Dermis microvascular lymphatic vessel endothelial cell (primary cell): ENCODE data around the gene BEST2. TPM values are rescaled to one million over a fixed set of nuclear protein-coding genes. Genes with fewer than 3 reads are reported as not detected.

Source experiments
- DNase-seq, 2 donors: peaks; one replicate each; pipeline versions ENCODE4 v3.0.0 to v3.0.0-alpha.2; 2010; ENCODE audit warnings: low read depth in 2 of 2
- total RNA-seq: library from RNA; depleted of rRNA; stranded (reverse); fragments of >200 nt; gene quantifications from 2 replicates; pipeline ENCODE4 v1.2.1, GENCODE V29; 2014

The BEST2 gene
- total RNA-seq, 1 donor from 2014 or later, result not detected

- no peak for DNase-seq
These were observed 16.1 kb downstream of the BEST2 start for GRCh38 chr19:12767666-12768065.

- DNase-seq, result peak in 1 of 2 donors; percentile 24
These were observed 18.1 kb downstream of the BEST2 start for GRCh38 chr19:12769689-12770088.

- no peak for DNase-seq
These were observed 19.3 kb downstream of the BEST2 start for GRCh38 chr19:12770922-12771321.

GRCh38 chr19:12772323-12772722 is 20.7 kb downstream of the BEST2 start:
- DNase-seq, result no peak

GRCh38 chr19:12773571-12773970 is 22.0 kb downstream of the BEST2 start:
- no peak for DNase-seq

- DNase-seq, result no peak
These were observed 23.3 kb downstream of the BEST2 start, which contains the start of gene HOOK2 for GRCh38 chr19:12774588-12775555. Gene HOOK2 (minus strand): TSS chr19:12775552. CDS start chr19:12775449, 103 bp downstream.

GRCh38 chr19:12777217-12778016 is 25.8 kb downstream of the BEST2 start:
- peak in 1 of 2 donors; percentile 81 for DNase-seq

GRCh38 chr19:12778017-12778904 is 26.7 kb downstream of the BEST2 start:
- peak in 1 of 2 donors; percentile 85 for DNase-seq

GRCh38 chr19:12778905-12779161 is 27.2 kb downstream of the BEST2 start:
- no peak for DNase-seq

GRCh38 chr19:12779162-12779993 is 27.8 kb downstream of the BEST2 start:
- peak in 1 of 2 donors; percentile 85 for DNase-seq

GRCh38 chr19:12782174-12782423 is 30.5 kb downstream of the BEST2 start:
- DNase-seq, result peak; percentile 90 to 95

GRCh38 chr19:12782424-12783290 is 31.1 kb downstream of the BEST2 start:
- DNase-seq, result peak; percentile 93 to 97

GRCh38 chr19:12783291-12783848 is 31.8 kb downstream of the BEST2 start:
- DNase-seq, result no peak

GRCh38 chr19:12783849-12784393 is 32.3 kb downstream of the BEST2 start:
- DNase-seq, result peak in 1 of 2 donors; percentile 63

- DNase-seq, result peak in 1 of 2 donors; percentile 29
These were observed 32.8 kb downstream of the BEST2 start for GRCh38 chr19:12784394-12784870.

GRCh38 chr19:12784871-12785430 is 33.4 kb downstream of the BEST2 start:
- peak in 1 of 2 donors; percentile 26 for DNase-seq

- no peak for DNase-seq
These were observed 33.9 kb downstream of the BEST2 start for GRCh38 chr19:12785431-12786031.
